NCI-H1930 (cell line): ENCODE measurements around the gene MAML2.

ENCODE experiments used
- DNase-seq, 2 experiments: peaks; one replicate each; lab custom pipeline; 2025; lab: John Stamatoyannopoulos, UW

The MAML2 gene

DNA sequence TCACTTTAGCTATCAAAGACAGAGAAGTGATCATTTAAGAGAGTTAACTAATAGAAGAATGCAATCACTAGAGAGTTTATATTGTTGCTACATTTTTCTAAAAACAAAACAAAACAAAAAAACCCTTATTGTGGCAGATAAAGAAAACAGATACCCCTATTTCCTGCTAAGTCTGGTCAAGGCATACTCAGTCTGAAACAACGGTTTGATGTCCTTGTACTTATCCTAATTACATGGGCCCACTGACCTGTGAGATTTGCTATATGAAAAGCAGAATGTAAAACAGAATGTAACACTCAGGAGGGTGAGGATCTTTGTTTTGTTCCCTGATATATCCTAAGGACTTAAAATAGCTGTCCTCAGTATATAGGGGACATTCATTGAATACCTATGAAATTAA, 24.6 kb downstream of the MAML2 start:
- no peak for DNase-seq

DNA sequence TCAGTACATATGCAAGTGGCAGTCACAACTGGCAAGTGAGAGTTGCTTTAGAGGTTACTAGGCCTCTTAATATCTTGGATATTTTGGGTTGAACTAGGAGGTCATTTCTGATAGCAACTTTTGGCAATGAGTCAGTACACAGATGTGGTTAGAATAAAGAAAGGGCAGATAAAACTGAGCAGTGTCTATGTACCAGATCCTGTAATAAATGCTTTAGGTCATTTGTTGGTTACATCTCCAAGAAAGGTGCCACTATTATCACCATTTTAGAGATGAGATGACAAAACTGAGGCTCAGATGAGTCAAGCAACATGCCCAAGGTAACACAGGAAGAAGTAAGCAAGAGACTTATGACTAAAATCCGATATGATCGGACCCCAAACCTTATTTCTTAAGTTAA, 25.0 kb downstream of the MAML2 start:
- no peak for DNase-seq

DNA sequence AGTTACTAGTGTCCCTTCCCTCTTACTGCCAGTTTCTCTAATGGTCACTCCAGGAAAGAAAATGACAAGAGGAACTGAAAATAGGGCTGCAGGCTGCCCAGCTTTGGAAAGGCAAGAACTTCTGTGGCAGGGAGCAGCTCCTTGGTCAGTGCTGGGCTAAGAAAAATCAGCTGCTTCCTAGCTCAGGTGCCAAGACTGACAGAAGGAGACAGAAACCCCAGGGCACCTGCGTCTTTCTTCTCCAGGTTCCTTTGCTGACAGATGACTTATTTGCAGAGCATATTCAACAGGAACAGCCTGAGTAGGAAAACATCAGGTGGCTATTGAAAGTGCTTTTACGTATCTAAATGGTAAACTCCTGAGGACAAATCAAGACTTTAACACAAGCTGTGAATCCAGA, 25.4 kb downstream of the MAML2 start:
- no peak for DNase-seq

DNA sequence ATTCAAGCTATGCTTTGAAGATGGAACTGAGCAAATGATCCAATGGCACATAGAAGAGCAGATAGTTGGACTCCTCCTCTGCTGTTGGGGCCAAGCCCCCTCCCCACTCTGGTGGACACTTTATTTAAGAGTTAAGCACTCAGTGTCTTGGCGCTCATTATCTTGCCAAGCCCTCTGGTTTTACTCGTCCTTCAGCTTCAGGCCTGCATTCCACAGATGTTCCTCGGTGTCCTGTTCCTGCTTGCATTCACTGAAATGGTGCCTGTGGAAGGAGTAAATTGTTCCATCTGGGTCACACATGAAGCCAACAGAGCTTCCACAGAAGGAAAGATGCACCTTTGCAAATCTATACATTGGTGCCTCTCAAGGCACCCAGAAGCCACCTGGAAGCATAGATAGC, 26.1 kb downstream of the MAML2 start:
- no peak for DNase-seq

DNA sequence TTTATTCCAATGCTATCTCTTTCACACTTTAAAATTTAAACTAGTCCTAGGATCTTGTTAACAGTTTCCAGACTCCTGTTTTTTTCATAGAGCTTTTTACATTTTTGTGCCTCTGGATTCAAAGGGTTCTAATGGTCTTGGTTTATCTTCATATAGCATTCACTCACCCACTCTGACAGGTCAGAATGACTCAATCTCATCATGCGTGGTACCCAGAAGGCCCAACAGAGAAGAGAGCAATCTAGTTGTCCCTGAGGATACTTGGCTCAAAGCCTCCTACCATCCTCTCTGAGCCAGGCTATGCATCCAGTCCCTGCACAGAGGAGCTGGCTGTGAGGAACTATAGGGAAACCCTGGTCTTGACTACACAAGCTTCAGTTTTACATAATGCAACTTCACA, 27.5 kb downstream of the MAML2 start:
- no peak for DNase-seq

- DNase-seq = no peak
Measured at GRCh38 chr11:96314326-96315020, 28.5 kb downstream of the MAML2 start.

- no peak for DNase-seq
Measured at GRCh38 chr11:96313163-96313562, 29.8 kb downstream of the MAML2 start.

GRCh38 chr11:96311120-96311568, 31.9 kb downstream of the MAML2 start:
- DNase-seq = no peak

- DNase-seq = no peak
Measured at GRCh38 chr11:96310236-96310635, 32.8 kb downstream of the MAML2 start.

DNA sequence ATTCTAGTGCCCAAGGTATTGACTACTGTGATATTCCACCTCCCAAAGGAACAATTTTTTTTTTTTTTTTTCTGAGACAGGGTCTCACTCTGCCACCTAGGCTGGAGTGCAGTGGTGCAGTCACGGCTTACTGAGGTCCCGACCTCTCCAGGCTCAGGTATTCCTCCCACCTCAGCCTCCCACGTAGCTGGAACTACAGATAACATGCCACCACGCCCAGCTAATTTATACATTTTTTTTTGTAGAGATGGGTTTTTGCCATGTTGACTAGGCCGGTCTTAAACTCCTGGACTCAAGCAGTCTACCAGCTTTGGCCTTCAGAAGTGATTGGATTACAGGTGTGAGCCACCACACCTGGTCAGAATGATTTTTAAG, 33.4 kb downstream of the MAML2 start:
- DNase-seq = no peak

- DNase-seq = no peak
Measured at GRCh38 chr11:96309016-96309642, 33.9 kb downstream of the MAML2 start.

GRCh38 chr11:96307776-96308140, 35.2 kb downstream of the MAML2 start:
- no peak for DNase-seq

DNA sequence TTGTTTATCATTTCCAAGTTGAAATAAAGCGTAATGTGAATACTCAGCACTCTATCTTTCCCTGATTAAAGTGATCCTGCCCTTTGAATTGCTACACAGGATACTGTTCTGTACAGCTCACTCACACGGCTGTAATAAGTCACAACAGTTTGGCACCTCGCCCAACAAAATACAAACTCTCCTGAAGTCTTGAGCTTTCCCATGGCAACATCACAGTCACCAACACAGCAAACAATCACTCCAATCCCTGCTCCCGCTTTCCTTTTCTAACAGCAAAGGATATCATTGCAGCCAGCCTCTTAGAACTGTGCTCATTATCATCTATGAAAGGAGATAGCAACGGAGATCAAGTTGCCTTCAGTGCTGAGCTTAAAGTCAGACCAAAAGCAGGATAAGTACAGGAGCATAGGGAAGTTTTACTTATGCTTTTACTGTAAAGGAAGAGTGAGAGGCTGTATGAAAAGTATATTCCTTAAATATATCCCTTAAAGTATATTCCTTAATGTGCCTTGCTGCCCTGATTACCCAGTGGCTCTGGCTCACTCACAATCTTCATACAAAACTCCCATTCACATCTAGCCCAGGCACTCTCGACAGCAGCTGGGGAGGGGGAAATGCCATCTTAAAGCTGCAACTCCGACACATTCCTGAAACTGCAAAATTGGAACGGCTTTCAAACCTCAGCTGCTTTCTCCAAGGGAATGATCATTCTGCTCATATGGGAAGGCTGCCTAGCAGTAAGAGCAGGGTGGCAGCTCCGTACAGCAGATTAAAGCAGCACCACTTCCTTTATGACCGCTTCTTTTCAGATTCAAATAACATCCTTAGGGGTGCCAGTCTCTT, 35.8 kb downstream of the MAML2 start:
- DNase-seq = no peak

DNA sequence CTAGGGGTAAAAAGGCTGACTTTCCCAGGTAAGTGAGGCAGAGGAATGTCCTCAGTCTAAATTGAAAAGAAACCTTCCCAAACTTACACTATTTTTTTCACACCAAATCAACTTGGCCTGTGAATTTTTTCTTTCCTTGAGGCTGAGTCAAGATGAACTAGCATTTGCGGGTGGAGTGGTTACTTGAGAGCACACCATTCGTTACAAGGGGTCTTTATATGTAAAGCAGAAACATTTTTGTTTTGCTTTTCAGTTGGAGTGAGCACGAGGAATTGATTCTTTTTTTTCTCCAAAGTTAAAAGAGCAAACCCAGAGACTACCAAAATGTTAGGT, 36.4 kb downstream of the MAML2 start:
- DNase-seq = no peak

- no peak for DNase-seq
Measured at GRCh38 chr11:96306071-96306470, 36.9 kb downstream of the MAML2 start.

DNA sequence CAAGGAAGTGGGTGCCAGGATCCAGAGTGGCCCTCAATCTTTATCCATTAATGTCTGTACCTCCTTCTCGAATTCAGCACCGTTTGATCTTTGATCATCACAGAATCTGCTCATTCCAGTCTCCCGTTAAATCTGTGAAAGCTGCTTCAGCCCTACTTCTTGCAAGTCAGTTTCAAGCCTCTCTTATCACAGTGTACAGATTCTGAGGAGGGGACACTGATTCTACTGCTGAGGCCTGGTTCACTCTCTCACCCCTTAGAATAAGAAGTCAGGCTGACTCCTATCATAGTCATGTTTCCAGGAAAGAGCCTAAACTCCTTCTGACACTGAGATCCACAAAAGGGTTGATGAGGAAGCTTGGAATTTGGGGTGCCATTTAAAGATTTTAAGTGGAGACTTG, 39.0 kb downstream of the MAML2 start:
- DNase-seq = no peak

DNA sequence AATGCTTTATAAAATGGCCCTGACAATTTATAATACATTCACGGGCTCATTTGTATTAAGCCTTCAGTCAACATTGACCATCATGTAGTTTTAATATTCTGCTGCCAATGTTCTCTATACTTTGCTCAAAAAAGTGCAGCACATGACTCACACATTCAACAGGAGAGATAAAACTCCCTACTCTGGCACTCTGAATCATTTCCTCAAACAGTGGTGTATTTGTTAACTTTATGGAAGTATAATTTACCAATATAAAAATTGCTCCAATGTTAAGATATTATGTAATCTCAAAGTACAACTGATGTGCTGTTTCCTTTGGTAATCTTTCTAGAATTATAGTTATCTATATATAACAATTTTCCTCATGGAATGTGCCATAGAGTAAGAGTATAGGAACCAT, 39.9 kb downstream of the MAML2 start:
- DNase-seq = no peak

GRCh38 chr11:96301818-96302217, 41.2 kb downstream of the MAML2 start:
- no peak for DNase-seq

DNA sequence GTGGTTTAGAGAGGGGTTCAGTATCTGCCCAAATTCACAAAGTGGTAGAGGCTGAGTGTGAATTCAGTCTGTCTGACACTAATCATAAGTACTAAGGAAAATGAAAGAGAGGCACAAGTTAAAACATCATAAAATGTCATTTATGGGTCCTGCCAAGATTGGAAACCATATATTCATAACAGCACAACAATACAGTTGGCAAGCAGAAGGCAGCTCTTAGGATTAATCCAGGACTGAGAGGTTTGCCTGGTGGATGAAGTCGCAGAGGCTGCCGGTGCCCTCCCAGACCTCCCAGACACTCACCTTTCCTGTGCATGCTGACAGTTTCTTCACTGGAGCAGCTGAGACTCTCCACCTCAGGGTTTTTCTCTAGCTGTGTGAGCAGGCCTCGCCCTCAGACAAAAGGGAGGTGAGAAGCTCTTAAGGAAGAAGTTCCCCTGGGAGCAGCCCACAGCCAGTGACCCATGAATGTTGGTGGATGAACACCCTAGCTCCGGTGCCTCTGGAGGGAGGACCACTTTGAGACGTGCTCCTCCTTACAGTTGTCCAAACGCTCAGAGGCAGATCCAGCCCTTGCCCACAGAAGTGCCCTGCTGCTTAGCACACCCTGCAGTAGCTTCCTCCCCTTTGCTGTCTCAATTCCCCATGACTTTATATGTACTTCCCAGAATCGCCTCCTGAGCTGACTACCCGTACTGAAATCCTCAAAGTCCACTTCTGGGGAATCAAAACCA, 43.7 kb downstream of the MAML2 start:
- DNase-seq = no peak

- no peak for DNase-seq
Measured at GRCh38 chr11:96295369-96295768, 47.6 kb downstream of the MAML2 start.

GRCh38 chr11:96294289-96294688, 48.7 kb downstream of the MAML2 start:
- DNase-seq = no peak

- no peak for DNase-seq
Measured at GRCh38 chr11:96293598-96294021, 49.4 kb downstream of the MAML2 start.

DNA sequence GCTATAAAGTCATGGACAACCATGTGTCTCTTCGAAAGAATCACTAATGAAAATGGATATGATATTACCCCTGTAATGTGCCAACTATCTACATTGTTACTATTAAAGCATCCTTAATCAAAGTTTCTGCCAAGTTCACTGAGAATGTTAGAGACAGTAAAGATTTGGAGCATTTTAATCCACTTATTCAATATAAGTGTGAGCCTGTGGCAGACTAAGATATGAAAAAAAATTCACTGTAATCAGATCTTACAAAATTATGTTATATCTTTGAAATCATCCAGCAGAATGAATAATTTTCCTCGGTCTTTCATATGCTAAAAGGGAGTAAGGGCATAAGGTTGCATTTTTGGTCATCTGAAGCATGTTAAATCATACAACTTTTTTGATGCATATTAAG, 49.9 kb downstream of the MAML2 start:
- DNase-seq = no peak
